ENCODE data around the gene NINJ1.

Gene NINJ1

DNA sequence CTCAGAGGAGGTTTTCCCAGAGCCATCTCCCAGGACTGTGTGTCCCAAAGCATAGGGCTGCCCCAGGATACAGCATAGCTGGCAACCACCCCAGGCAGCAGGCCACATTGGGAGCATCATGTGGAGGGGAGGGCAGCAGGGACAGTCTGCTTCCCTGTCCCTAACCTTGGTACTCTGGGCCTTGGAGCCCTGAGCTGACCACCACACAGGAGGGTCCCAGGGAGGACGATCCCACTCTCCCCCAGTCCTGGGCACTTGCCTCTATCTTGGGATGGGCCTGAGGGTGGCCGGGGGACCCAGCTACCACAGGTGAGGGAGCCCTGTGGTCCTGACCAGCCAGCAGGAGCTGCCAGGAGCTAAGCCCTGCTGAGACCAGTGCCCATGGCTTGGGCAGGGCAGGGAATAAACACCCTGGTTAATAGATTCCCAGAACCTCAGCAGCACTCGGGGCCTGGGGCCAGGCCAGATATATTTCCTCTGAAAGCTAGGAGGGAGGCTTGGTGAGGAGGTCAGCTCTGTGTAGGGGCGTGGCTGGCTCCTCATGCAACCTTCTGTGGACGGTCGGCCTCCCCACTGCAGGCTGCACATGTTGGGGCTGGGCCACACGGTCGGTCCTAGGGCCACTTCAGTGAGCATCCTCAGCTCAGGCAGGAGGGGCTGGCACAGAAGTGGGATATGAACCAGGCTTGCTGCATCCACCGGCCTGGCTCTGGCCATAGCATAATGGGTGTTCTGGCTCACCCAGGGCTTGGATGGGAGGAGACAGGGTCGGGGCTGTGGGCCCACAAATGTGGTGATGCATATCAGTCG lies 4.2 kb downstream of the NINJ1 start:
- in situ Hi-C loops (cut with MboI; ENCODE audit: low pct_unique_long_range_greater_than_20kb, low sequenced_read_pairs, unreplicated experiment): no loop called here
- no peak for DNase-seq (ENCODE audit: low spot score)
- no peak for TF ChIP-seq CTCF (IDR thresholded peaks at IDR 0.05; ENCODE audit: extremely low read depth, insufficient read depth, missing control alignments)

DNA sequence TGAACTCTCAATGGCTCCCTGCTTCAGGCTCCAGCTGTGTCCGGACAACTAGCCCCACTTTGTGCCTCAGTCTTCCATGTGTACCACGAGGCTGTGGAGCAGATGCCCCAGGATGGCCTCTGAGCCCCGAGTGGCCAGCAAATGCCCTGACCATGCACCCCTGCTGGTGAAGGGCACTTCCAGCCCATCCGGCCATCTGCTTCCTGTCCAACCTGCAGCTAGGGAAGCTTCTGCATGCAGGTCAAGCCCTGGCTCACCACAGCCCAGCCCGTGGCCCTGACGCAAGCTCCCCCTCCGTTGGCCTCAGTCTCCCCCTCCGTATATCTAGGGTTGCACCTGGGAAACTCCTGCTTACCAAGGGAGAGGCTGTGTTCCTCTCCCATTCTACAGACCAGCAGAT lies 4.8 kb downstream of the NINJ1 start:
- in situ Hi-C loops (cut with MboI; ENCODE audit: low pct_unique_long_range_greater_than_20kb, low sequenced_read_pairs, unreplicated experiment): no loop called here
- no peak for TF ChIP-seq CTCF (IDR thresholded peaks at IDR 0.05; ENCODE audit: extremely low read depth, insufficient read depth, missing control alignments)
- no peak for DNase-seq (ENCODE audit: low spot score)

DNA sequence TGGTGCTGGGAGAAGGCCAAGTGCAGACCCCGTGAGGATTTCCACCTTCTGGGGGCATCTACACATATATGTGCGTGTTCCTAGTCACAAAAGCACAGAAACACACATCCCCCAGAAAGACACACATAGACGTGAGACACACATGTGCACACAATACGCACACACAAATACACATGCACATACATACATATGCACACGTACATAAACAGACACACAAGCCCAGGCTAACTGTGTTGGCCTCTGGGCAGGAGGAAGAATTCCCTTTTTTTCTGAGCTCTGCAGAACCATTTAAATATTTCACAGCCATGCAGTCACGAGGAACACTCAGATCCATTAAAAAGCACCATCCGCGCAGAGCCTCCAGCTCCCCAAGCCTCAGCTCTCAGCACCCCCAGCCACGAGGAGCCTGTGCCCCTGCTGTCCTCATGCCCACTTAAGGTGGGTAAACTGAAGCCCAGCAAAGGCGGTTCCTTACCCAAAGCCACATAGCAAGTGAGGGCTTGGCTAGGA lies 5.3 kb downstream of the NINJ1 start:
- in situ Hi-C loops (cut with MboI; ENCODE audit: low pct_unique_long_range_greater_than_20kb, low sequenced_read_pairs, unreplicated experiment): no loop called here
- TF ChIP-seq CTCF (IDR thresholded peaks at IDR 0.05; ENCODE audit: extremely low read depth, insufficient read depth, missing control alignments): no peak
- DNase-seq (ENCODE audit: low spot score): no peak

DNA sequence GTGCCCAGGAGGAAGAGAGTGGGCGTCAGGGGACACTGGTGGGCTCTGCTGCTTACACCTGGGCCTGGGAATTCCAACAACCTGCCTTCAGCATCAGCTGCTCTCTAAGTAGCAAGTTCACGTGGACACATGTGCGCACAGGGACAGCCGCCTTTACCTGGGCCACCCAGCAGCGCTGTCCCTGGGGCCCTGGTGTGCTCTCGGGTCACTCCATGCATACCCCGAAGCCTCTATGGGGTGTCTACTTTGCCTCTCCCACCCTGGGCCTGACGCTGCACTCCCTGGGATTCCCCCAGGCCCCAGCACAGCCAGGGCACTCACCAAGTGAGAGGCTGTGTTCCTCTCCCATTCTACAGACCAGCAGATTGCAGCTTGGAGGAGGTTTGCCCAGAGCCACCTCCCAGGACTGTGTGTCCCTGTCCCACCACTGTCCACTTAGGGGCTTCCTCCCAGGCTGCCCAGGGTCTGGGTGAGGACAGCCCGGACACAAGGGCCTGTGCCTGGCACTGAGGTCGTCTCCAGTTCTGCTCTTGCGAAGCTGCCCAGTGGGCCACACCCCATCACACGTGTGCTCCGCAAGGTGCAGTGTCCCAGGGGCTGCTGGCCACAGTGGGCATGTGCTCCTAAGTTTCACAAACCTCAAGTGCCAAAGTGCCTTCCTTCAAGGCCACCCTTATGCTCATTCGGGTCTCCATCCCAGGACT lies 5.9 kb downstream of the NINJ1 start:
- no peak for TF ChIP-seq CTCF (IDR thresholded peaks at IDR 0.05; ENCODE audit: extremely low read depth, insufficient read depth, missing control alignments)
- in situ Hi-C loops (cut with MboI; ENCODE audit: low pct_unique_long_range_greater_than_20kb, low sequenced_read_pairs, unreplicated experiment): no loop called here
- DNase-seq (ENCODE audit: low spot score): no peak

DNA sequence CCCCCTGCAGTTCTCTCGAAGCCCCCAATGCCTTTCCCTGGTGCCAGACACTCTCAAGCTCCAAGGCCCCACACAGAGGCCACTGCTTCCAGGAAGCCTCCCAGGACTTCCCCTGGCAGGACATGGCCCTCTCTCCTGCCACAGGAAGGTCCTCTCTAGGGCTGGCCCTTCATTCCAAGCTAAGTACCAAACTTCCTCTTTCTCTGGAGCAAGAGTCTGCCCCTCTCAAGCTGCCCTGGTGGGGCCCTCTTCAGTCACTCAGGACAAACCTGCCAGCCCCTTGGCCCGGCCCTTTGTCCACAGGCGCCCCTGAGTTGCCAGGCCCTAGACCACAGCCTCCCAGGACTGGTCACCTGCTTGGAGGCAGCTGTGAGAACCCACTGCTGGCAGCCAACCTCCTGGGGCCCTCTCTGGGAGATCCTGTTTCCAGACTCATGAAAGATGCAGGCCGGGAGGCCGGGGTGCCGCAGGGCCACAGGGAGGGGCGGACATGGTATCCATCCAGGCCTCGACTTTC lies 6.6 kb downstream of the NINJ1 start:
- DNase-seq (ENCODE audit: low spot score): no peak
- in situ Hi-C loops (cut with MboI; ENCODE audit: low pct_unique_long_range_greater_than_20kb, low sequenced_read_pairs, unreplicated experiment): no loop called here
- no peak for TF ChIP-seq CTCF (IDR thresholded peaks at IDR 0.05; ENCODE audit: extremely low read depth, insufficient read depth, missing control alignments)

DNA sequence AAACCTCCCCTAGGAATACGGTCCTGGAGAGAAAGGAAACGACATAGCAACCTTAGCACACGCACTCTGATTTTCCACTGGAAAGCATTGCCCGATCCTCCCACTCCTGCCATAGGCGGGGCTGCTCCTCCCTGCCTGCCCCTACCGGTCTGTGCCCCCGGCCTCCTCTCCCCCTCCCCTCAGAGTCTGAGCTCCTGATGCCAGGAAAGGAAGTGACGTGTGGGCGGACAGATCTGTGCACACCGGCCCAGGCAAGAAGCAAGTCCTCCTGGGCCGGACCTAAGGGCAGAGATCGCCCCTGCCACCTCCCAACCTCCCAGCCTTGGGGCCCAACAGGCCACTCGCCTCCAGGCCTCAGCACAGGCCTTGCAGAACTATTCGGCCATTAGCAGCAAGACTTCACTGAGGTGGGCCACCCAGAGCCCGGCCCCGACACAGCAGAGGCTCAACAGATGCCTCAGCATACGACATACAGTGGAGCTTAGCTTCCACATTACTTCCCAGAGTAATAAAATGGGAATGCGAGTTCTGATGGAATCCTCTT lies 7.2 kb downstream of the NINJ1 start:
- DNase-seq (ENCODE audit: low spot score): no peak
- no peak for TF ChIP-seq CTCF (IDR thresholded peaks at IDR 0.05; ENCODE audit: extremely low read depth, insufficient read depth, missing control alignments)
- in situ Hi-C loops (cut with MboI; ENCODE audit: low pct_unique_long_range_greater_than_20kb, low sequenced_read_pairs, unreplicated experiment): no loop called here
